Stimulated activated CD8-positive, alpha-beta memory T cell treated with anti-CD3 and anti-CD28 coated beads, Interleukin-15, amount 100 ng/mL, for 24 hours (primary cell): Measurements from ENCODE around the gene PCLO.
"Not testable (repeated sequence)": the region's sequence is repeated elsewhere in the genome, so short reads cannot be mapped to it uniquely, and the experiment has no call there.

ENCODE experiments used
- DNase-seq: peaks from one replicate; pipeline ENCODE4 v3.0.0-alpha.2; 2020; ENCODE audit warnings: low read depth

PCLO gene

DNA sequence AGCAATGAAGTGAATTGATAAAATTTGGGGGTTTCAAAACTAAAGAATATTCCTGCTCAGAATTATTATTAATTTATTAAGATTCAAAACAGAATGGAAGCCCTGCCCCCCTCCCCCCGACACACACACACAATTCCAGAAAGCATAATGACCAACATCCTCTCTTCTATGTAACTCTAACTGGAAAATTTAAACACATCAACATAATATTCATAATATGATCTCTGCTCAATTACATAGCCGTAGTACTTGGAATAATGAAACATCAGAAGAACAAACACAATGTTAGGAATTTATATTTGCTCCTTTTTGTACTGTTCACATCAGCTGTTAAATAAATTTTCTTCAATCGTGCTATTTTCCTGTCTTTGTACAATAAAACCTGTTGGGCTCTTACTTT, 20.8 kb downstream of the PCLO start:
- no peak for DNase-seq

DNA sequence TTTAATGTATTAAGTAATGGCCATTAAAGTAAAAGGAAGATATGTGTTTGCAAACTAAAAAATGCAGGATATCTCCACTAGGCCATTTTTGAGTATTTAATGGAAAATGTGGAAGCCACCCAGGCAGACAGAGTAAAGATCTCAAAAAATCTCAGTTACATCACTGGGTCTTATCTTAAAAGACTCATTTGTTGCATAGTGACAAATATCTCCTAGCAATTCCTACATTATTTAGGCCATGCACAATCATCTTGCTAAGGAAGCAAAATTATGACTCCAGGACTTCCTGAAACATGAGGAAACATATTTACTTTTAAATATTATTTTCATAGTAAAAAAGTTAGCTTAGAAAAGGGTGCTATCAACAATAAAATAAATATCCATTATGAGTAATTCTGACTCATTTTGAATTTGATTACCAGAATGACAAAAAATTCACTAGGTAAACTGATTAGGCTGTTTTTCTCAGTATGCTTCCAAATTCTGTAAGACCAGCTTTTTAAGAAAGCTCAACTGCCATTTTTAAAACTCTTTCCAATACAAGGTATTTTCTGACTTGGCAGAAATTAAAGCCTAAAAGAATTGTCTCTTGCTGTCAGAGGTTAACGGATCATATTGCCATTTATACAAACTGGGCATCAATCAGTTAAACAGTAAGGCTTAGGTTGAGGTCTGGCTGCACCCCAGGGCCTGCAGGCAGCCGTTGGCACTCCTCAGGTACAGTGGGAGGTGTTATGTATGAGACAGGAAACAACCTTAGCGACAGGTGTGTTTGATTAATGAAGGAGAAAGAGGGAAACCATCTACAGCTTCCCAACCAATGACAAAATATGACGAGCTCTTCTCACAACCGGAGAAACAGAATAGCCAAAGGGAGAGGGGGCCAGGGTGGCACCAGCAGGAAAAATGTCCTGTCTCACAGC, 31.8 kb downstream of the PCLO start:
- no peak for DNase-seq

DNA sequence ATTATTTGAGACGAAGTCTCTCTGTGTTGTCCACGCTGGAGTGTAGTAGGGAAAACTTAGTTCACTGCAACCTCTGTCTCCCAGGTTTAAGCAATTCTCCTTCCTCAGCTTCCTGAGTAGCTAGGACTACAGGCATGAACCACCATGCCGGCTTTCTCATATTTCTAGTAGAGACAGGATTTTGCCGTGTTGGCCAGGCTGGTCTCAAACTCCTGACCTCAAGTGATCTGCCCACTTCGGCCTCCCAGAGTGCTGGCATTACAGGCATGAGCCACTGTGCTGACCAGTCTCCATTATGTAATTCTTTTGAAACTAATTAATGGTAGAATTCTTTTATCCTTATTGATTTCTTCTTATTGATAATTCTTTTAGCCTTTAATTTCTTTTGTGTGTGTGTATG, 32.5 kb downstream of the PCLO start:
- no peak for DNase-seq

DNA sequence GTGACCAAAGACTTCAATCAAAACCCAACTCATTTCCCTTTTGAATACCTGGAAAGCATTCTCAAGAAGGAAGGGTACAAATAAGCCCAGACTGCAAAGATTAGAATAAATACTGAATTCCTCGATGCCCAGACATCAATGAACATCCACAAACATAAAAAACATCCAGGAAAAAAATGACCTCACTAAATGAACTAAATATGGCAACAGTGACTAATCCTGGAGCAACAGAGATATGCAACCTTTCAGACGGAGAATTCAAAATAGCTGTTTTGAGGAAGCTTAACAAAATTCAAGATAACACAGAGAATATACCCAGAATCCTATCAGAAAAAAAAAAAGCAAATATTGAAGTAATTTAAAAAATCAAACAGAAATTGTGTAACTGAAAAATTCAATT, 43.2 kb downstream of the PCLO start:
- no peak for DNase-seq

DNA sequence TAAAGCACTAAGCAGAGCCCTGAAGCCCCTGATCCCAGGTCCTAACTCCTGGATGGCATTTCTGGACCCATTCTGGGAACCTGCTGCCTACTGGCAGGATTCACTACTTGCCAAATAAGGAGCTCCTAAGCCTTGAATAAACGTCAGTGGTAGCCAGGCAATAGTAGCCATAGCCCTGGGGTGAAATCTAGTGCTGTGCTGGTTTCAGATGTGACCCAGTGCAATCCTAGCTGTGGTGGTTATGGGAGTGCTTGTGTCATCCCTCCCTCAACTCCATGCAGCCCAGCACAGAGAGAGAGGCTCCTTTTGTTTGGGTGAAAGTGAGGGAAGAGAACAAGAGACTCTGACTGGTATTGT, 43.7 kb downstream of the PCLO start:
- DNase-seq, result no peak

DNA sequence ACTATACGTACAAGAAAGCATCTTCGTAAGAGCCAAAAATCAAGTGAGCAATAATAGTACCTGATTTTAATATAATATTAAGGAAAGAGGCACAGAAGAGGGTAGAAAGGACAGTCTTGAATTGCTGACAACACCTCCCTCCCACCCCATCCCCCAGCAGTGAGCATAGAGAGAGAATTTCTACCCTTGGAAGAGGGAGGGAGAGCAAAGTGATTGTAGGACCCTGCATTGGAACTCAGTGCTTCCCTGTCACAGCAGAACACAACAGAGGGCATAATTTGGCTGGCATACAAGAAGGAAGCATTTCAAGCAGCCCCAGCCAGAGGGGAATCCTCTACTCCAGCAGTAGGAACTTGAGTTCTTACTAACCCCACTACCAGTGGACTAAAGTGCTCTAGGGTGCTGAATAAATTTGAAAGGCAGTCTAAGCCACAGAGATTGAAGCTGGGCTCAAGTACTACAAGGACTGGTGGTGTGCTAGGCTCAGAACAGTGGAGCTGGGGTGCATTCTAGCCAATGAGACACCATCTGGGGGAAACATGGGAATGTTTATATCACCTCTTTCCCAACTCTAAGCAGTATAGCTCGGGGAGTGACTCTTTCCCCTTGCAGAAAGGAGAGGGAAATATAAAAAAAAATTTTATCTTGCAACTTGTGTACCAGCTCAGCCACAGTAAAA, 44.2 kb downstream of the PCLO start:
- DNase-seq, result no peak

DNA sequence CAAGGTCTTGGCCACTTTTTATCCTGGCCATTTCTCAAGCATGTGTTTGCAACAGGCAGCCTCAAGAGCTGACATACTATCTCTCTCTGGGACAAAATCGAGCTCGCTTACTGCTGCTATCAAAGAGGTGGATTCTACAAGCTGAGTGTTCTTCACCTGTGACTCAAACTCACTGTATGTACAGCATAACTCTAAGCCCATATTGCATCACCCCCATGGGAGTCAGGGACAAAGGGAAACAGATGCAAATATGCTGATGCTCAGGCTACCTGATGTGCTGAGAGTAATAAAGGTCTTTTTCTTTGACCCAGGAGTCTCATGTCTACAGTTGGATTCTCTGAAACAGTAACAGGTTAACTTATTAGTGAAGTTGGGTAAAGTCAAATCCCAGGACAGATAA, 45.2 kb downstream of the PCLO start:
- DNase-seq, result no peak

DNA sequence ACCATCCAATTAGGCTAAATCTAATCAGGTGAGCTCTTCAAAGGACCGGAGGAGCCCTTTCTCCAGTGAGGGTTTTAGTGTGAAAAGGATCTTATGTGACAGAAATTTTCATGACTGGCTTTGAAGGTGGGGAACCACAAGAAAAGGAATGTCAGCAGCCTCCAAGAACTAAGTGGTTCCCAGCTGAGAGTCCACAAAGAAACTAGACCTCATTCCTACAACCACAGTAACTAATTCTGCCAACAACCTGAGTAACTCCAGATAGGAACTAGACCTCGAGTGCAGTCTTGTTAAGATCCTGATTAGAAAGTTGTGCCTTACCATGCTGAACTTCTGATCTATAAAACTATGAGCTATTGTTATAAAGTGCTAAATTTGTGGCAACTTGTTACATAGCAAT, 51.3 kb downstream of the PCLO start:
- DNase-seq, result no peak

DNA sequence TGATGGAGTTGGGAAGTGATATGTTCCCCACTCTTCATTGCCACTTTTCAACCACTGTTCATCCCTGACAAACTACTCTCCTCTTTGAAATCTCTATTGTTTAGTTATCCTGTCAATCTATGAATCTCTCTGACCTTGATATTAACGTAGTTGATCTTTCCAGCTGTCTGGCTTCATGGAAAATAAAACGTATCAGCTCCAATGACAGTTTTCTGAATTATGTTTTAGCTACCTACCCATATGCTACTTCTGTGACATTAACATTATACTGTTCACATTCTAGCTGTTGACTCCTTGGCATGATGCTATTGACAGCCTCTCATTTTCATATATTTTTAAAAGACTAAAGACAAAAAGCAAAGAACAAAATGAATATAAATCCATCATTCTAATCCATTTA, 53.3 kb downstream of the PCLO start:
- DNase-seq, result no peak

DNA sequence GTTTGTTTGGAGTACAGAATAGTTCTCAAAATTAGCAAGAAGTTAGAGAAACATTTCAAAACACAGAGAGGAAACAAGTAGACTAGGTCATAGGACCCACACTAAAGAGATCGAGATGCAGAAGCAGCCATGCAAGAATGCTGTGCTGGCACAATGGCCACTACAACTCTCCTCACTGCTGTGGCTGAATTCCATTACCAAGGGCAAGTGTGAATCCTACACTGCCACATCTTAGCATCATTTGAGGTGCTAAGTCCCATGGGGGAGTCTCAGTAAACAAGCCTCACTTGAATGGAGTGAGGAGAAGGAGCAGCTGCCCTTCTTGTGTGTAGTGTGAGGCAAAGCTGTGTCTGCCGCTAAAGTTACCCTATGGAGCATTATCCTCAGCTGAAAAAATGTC, 56.7 kb downstream of the PCLO start:
- no peak for DNase-seq

DNA sequence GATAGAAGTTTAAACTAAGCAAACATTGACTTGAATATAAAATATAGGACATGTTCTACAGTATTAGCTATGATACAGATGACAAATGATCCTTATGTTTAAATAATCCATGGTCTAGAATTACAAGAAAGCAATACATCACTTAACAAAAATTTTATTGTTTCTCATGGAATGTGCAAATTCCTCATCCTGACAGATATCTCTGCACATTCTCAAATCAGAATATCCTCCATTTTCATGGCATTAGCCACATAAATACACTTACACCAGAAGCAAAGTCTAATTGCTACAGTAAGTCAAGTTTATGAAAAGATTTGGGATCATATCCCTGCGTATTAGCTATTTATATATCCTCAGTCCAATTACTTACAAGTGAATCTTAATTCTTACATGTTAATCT, 57.6 kb downstream of the PCLO start:
- DNase-seq, result no peak

DNA sequence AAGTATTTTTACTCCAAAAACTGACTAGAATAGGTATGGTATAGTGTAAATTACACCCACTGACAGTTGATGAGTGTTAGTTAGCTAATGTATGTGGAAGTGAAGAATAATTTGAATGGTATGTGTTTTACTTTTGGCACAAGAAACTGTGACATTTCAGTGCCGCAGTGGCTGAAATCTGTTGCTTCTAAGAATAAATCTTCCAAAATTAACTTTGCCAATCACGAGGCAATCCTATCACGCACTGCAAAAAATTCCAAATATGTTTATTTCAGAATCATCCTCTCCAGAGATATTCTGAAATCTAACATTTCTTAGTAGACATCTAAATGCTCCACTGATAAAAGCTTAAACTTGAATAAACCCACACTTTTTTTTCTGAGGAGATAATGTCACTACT, 61.2 kb downstream of the PCLO start:
- no peak for DNase-seq

DNA sequence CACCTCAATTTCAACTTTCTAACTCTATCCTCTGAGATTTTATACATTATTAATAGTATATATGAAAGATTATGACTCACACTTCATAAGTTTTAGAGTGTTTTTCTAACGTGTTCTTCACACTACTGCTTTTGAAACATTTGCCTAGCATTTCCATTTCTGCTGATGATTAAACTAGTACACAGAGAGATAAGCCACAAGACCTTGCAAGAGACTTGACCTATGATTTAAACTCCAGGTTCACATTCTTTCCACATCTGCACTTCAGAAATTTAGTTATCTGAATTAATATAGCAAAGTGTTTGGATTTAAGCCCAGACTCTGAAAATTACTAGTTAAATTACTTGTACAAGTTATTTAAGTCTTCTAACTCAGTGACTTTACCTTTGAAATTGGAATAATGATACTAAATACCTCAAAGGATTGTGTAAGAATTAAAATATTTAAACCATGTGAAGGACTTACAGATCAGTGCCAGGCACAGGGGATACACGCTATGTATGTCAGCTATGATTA, 66.6 kb downstream of the PCLO start:
- DNase-seq, result no peak

DNA sequence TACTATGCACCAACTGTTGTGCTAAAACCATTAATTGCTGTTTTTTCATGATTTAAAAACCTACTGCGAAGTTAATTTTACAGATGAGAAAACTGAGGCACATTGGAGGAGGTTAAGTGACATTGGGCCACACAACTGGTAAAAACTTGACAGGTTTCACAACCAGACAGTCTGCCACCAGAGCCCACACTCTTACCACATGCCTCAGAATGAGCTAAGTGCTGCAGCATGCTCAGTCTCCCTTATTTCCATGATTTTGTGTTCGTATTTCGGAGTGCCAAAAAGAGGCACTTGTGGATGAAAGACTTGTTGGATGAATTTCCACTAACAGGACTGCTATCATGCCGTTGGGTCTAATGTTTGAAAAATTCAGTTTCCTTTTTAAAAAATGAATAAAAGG, 77.4 kb downstream of the PCLO start:
- DNase-seq, result no peak

DNA sequence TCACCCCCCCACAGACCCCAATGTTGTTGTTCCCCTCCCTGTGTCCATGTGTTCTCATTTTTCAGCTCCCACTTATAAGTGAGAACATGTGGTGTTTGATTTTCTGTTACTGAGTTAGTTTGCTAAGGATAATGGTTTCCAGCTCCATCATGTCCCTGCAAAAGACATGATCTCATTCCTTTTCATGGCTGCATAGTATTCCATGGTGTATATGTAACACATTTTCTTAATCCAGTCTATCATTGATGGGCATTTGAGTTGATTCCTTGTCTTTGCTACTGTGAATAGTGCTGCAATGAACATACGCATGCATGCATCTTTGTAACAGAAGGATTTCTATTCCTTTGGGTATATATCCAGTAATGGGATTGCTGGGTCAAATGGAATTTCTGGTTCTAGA, 82.8 kb downstream of the PCLO start:
- DNase-seq, result not testable (repeated sequence)

DNA sequence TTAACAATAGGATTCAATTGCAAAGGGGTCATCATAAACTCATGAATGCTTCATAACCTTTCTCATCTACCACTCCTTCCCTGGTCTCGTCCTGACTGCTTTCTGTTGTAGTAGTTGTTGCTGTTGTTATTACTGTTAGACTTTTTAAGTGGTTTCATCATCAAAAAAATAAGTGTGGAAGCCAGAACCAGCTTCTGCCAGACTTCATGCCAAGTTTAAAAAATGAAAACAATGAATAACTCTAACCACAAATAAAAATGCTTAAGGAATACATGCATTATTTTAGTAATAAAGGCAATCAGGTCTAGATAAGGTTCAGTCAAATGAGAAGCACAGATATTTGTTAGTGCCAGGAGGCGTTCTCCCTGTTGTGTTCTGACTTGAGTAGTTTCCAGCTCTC, 85.4 kb downstream of the PCLO start:
- no peak for DNase-seq

DNA sequence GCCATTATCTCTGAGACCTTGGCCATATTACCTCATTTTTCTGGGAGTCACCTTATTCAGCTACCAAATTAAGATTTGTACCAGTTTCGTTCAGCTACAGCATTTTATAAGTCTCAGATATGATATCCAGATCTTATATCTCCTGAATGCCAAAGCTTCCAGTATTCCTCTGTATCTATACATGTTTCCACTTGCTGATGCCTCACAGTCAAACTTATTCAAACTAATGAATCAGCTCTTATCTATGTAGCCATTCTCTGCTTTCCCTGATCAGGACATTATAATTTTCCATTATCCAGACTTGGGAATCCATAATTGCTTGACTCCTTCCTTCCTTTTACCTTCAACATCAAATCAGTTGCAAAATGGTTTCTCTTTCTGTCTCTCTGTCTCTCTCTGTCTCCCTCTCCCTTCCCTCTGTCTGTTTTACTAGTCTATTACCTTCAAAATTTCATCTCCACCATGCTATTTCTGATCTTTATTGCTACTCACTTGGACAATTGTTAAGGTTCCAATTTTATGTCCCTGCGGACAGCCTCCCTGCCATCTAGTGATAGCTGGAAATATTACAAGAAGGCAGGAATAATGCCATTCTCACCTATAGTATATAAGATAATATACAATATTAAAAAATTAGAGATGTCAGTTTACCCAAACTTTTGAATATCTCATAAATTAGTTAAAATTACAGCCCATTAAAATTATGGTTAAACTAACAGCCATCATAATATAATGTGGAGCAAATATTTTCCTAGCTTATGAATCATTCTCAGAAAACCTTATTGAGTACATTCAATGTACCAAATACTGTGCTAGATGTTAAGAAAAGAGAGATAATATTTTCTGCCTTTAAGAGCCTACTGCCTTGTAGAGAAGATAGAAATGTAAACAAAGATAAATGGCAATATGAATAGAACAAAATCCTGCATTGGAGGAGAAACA, 89.8 kb downstream of the PCLO start:
- DNase-seq, result no peak

DNA sequence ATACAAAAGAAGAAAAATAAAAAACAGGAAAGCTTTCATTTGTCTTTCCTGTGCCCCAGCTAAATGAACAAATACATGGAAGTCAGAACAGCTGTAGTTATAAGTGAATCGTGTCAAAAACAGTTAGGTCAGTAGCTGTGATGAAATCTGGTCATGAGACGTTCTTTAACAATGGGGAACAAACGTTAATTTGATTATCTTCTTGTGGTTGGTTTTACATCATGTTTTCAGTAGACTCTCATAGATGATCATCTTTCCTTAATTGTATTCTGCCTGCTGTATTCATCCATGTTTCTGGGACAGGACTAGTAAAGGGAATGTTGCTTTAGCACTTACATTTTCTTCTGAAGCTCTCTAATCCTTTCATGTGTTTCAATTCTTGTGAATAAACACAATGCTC, 97.0 kb downstream of the PCLO start:
- DNase-seq, result no peak

DNA sequence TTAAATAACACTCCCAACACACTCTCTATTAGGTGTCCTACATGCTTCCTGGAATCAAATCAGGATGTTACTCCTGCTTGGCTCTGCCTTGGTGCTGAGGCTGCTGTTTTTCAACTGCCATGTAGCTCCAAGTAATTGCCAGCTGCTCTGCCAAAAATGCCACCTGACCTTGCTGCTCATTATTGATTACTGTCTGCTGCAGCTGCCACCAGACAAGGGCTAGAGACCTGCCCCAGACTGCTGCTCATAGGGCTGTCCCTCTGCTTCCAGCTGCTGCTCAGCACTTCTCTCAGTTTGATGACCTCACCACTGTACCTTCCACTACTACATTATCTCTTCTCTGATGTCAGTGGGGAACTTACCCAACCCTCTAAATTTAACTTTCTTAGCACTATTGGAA, 102.5 kb downstream of the PCLO start:
- DNase-seq, result no peak

DNA sequence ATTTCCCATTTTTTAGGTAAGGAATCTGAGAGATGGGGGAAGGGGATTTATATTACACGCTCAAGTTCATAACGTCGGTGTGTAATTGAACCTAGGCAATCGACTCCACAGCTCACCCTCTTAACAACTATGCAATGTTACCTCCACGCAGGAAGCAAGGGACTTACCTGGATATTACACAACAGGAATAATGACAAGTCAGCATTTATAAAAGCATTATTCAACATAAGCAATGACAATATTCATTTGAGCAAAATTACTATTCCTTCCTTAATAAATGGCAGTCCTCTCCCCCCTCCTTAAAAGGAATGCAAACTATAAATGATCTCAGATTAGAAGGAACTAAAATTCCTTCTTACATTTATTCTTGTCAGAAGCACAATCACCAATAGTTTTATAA, 104.0 kb downstream of the PCLO start:
- DNase-seq, result no peak

DNA sequence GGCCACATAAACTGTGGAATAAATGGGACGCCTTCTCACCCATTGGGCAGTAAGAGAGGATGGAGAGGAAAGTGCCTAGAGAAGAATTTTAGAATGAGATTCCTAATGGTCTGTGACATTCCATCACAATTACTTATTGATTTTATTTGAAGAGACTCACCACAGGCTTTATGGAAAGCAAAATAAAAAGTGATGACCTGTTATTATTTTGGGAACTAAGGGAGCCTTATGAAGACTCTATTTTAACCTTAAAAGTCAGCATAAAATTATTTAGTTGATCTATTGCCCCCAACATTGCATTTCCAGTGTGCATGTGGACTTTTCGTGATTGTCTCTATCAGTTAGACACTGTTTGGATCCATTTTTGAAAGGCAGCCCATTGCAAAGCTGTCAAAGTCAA, 107.5 kb downstream of the PCLO start:
- DNase-seq, result no peak

DNA sequence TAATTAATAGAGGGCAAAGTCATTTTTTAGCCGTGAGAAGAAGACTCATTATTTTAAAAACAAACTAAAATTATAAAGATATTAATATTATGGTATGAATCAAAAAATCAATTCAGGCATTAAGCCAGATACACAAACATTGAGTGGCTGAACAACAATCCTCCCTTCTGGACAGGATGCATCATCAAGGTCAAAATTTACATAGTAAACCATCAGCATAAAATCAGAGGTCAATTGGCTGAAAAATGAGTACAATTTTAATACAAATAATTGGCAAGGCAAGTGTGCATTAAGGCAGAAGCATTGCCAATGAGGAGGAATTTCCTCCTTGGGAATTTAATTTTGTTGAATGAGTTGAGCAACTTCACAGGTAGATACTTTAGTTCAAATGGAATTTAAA, 108.2 kb downstream of the PCLO start:
- DNase-seq, result no peak
